Motor neuron (in vitro differentiated cells): ENCODE data around the gene MCAM. TPM values are rescaled to one million over a fixed set of nuclear protein-coding genes. Genes with fewer than 3 reads are reported as not detected.

Experiments used
- ATAC-seq, 8 experiments: fragments of 200-7000 bp; cut with Tn5 transposase; replicated peaks in 6 of 8; 2 replicates each; pipeline ENCODE4 v1.8.0; 2021; ENCODE audit warnings: mild to moderate bottlenecking in 8 of 8, moderate library complexity in 8 of 8
- H3K27ac ChIP-seq, 2 donors: fragments of 250-450 bp; sonication (Bioruptor Pico); 2 replicates each; pipeline ENCODE4 v1.9.0; 2021; ENCODE audit warnings: antibody characterized with exemption in 2 of 2, mild to moderate bottlenecking in 2 of 2, moderate library complexity in 1 of 2
- H3K4me1 ChIP-seq, 2 donors: fragments of 250-450 bp; sonication (Bioruptor Pico); replicated peaks in 1 of 2; 2 replicates each; pipeline ENCODE4 v1.6.1; 2021; ENCODE audit warnings: antibody characterized with exemption in 2 of 2, mild to moderate bottlenecking in 2 of 2, moderate library complexity in 1 of 2
- H3K4me3 ChIP-seq, 5 donors: fragments of 250-450 bp; sonication (Bioruptor Pico); 2 replicates each; pipeline ENCODE4 v1.9.0; 2021; ENCODE audit warnings: antibody characterized with exemption in 5 of 5, mild to moderate bottlenecking in 5 of 5, moderate library complexity in 4 of 5
- WGBS, 10 experiments: fragments of 450-650 bp; shearing (Covaris generic); methylation state at CpG; one replicate each; pipeline ENCODE4 v1.0.0; 2022; 5-methylcytosine and 5-hydroxymethylcytosine counted together
- in situ Hi-C, 9 experiments: fragments of 400-800 bp; cut with MboI; loops; one replicate each; pipeline ENCODE4 v1.15.0; 2021; ENCODE audit warnings: low sequenced_read_pairs in 9 of 9, low pct_unique_long_range_greater_than_20kb in 2 of 9; ENCODE audit not compliant: unreplicated experiment in 9 of 9
- total RNA-seq, 8 experiments: library from RNA; unstranded; fragments of 300-600 nt; gene quantifications; 2 replicates each; pipeline versions ENCODE4 v1.2.3 to v1.2.4, GENCODE V29; 2022

Gene MCAM
- total RNA-seq, 8 experiments from 2014 or later = 2.0 to 78.9 (median 10.4) TPM

GRCh38 chr11:119262668-119263351, 54.1 kb downstream of the MCAM start:
- WGBS, 10 experiments = 11 to 89% (median 79%) methylated on average over 1 to 4 of the region's 5 CpGs
- no peak overlapping the region for H3K4me3 ChIP-seq
- ATAC-seq = peak in 1 of 8 experiments; percentile 62
- H3K27ac ChIP-seq = no peak overlapping the region
- no peaks in the 10 kb centered on the region for H3K4me1 ChIP-seq
- in situ Hi-C loops = no loop called here

- WGBS, 10 experiments = 76 to 100% (median 91%) methylated on average over 1 to 3 of the region's 3 CpGs; no CpG with 5 or more reads in 1 of the 10 experiments
- no peak for ATAC-seq
- H3K4me3 ChIP-seq = no peak overlapping the region
- no peaks in the 10 kb centered on the region for H3K4me1 ChIP-seq
- H3K27ac ChIP-seq = no peak overlapping the region
- in situ Hi-C loops = no loop called here
Observed at GRCh38 chr11:119258983-119259382, 57.9 kb downstream of the MCAM start.

Other genes with a start within 250 kb of the MCAM start
- 10 to 100 TPM; 11.8 to 39.0 (median 21.2) TPM for gene VPS11, start 249.3 kb downstream of the MCAM start, total RNA-seq
- gene HMBS, start 232.2 kb downstream of the MCAM start, total RNA-seq = 10 to 100 TPM in 5 of 8 experiments, 1 to 10 TPM in 3; 6.0 to 46.7 (median 16.1) TPM
- 10 to 100 TPM; 22.1 to 58.9 (median 36.5) TPM for gene DPAGT1, start 215.3 kb downstream of the MCAM start, total RNA-seq
- 10 to 100 TPM in 3 of 8 experiments, 1 to 10 TPM in 5; 4.7 to 17.7 (median 8.7) TPM for gene C2CD2L, start 209.8 kb downstream of the MCAM start, total RNA-seq
- 10 to 100 TPM; 13.0 to 34.0 (median 28.2) TPM for gene HINFP, start 195.6 kb downstream of the MCAM start, total RNA-seq
- 1 to 10 TPM in 5 of 8 experiments, under 1 TPM in 3; 0.36 to 3.3 (median 1.6) TPM for gene ABCG4, start 168.1 kb downstream of the MCAM start, total RNA-seq
- 10 to 100 TPM in 2 of 8 experiments, 1 to 10 TPM in 5, under 1 TPM in 1; 0.65 to 16.3 (median 2.3) TPM for gene NLRX1, start 148.4 kb downstream of the MCAM start, total RNA-seq
- 1 to 10 TPM in 2 of 8 experiments, under 1 TPM in 5, not detected in 1; 0.15 to 2.5 (median 0.29) TPM for gene NHERF4, start 131.7 kb downstream of the MCAM start, total RNA-seq
- 10 to 100 TPM in 7 of 8 experiments, 1 to 10 TPM in 1; 5.1 to 19.3 (median 13.9) TPM for gene CBL, start 110.8 kb downstream of the MCAM start, total RNA-seq
- 10 to 100 TPM in 4 of 8 experiments, 1 to 10 TPM in 4; 5.7 to 26.5 (median 10.9) TPM for gene RNF26, start 17.4 kb upstream of the MCAM start, total RNA-seq
- 10 to 100 TPM in 1 of 8 experiments, 1 to 10 TPM in 3, under 1 TPM in 3, not detected in 1; 0.54 to 27.8 (median 1.4) TPM for gene C1QTNF5, start 23.8 kb upstream of the MCAM start, total RNA-seq
- gene MFRP, start 29.6 kb upstream of the MCAM start, total RNA-seq = under 1 TPM in 6 of 8 experiments, not detected in 2; 0.05 to 0.62 (median 0.12) TPM
- 10 to 100 TPM in 1 of 8 experiments, 1 to 10 TPM in 7; 1.1 to 15.2 (median 2.6) TPM for gene USP2, start 64.6 kb upstream of the MCAM start, total RNA-seq
- 100 to 1,000 TPM in 1 of 8 experiments, 10 to 100 TPM in 7; 19.8 to 575 (median 31.3) TPM for gene THY1, start 106.0 kb upstream of the MCAM start, total RNA-seq